Calu3 (cell line): ENCODE measurements around the gene KCNT2. TPM values are rescaled to one million over a fixed set of nuclear protein-coding genes. Genes with fewer than 3 reads are reported as not detected.

Source experiments
- BruUV-seq: library from RNA; stranded (reverse); fragments of 400-500 nt; replicated peaks from 2 replicates; lab custom pipeline; 2021; lab: Mats Ljungman, UMichigan
- CTCF ChIA-PET: fragments of 300-600 bp; sonication (Branson Sonifier 250); formaldehyde crosslinking; loops from one replicate; lab custom pipeline; 2022; ENCODE audit warnings: antibody characterized with exemption; lab: Charles Lee
- DNase-seq: peaks from one replicate; pipeline ENCODE4 v3.0.0; 2022
- H3K27ac Mint-ChIP-seq: one replicate; pipeline ENCODE4 v1.8.0; 2022; ENCODE audit warnings: mixed read lengths; ENCODE audit not compliant: unreplicated experiment
- H3K27me3 Mint-ChIP-seq: one replicate; pipeline ENCODE4 v1.8.0; 2022; ENCODE audit warnings: mixed read lengths; ENCODE audit not compliant: unreplicated experiment
- H3K36me3 Mint-ChIP-seq: one replicate; pipeline ENCODE4 v1.8.0; 2022; ENCODE audit warnings: mild to moderate bottlenecking, moderate library complexity, mixed read lengths; ENCODE audit not compliant: insufficient read depth, unreplicated experiment
- H3K4me1 Mint-ChIP-seq: one replicate; pipeline ENCODE4 v1.8.0; 2022; ENCODE audit warnings: mild to moderate bottlenecking, low read depth, mixed read lengths; ENCODE audit not compliant: unreplicated experiment
- H3K4me3 Mint-ChIP-seq: one replicate; pipeline ENCODE4 v1.8.0; 2022; ENCODE audit warnings: mild to moderate bottlenecking, low read depth, moderate library complexity, mixed read lengths; ENCODE audit not compliant: unreplicated experiment
- H3K9me3 Mint-ChIP-seq: one replicate; pipeline ENCODE4 v1.8.0; 2022; ENCODE audit warnings: low read depth, mixed read lengths; ENCODE audit not compliant: unreplicated experiment
- CTCF ChIP-seq: fragments of 200-600 bp; IDR thresholded peaks from one replicate; pipeline ENCODE4 v1.8.0; 2022; ENCODE audit warnings: antibody characterized with exemption; ENCODE audit not compliant: unreplicated experiment
- intact Hi-C: fragments of 100-400 bp; cut with micrococcal nuclease; formaldehyde crosslinking; loops from one replicate; pipeline ENCODE4 v1.10.0; 2022; ENCODE audit not compliant: unreplicated experiment
- total RNA-seq: library from RNA; stranded (reverse); gene quantifications from 2 replicates; pipeline ENCODE4 v1.2.3, GENCODE V29; 2022

The KCNT2 gene
- total RNA-seq, 1 experiment from 2014 or later, result 3.3 TPM

- CTCF ChIA-PET, result no interaction called here
- intact Hi-C loops, result no loop called here
- BruUV-seq, result no TSS peak
- no peak for TF ChIP-seq CTCF
- H3K27ac Mint-ChIP-seq, result no peak overlapping the region
- H3K4me1 Mint-ChIP-seq, result no peaks in the 10 kb centered on the region
- no peak overlapping the region for H3K4me3 Mint-ChIP-seq
- DNase-seq, result no peak
- H3K36me3 Mint-ChIP-seq, result no peaks in the 10 kb centered on the region
- H3K9me3 Mint-ChIP-seq, result no peaks in the 10 kb centered on the region
- no peaks in the 10 kb centered on the region for H3K27me3 Mint-ChIP-seq
Measured at GRCh38 chr1:196494766-196495165, 113.5 kb downstream of the KCNT2 start.

GRCh38 chr1:196493881-196494280, 114.4 kb downstream of the KCNT2 start:
- Mint-ChIP-seq H3K27me3 (no peaks in the 10 kb centered on the region), H3K36me3 (no peaks in the 10 kb centered on the region), H3K9me3 (no peaks in the 10 kb centered on the region), H3K4me3 (no peak overlapping the region), H3K27ac (no peak overlapping the region), H3K4me1 (no peaks in the 10 kb centered on the region)
- CTCF ChIA-PET, result no interaction called here
- TF ChIP-seq CTCF, result no peak
- intact Hi-C loops, result no loop called here
- no peak for DNase-seq
- no TSS peak for BruUV-seq

GRCh38 chr1:196488579-196488978, 119.7 kb downstream of the KCNT2 start:
- TF ChIP-seq CTCF, result no peak
- Mint-ChIP-seq H3K27me3 (no peaks in the 10 kb centered on the region), H3K36me3 (no peaks in the 10 kb centered on the region), H3K4me3 (no peak overlapping the region), H3K27ac (no peak overlapping the region), H3K4me1 (no peaks in the 10 kb centered on the region), H3K9me3 (no peaks in the 10 kb centered on the region)
- DNase-seq, result no peak
- intact Hi-C loops, result no loop called here
- CTCF ChIA-PET, result no interaction called here
- no TSS peak for BruUV-seq

- Mint-ChIP-seq H3K4me3 (no peak overlapping the region), H3K27ac (no peak overlapping the region), H3K4me1 (peaks cover 7% of the 10 kb centered on the region), H3K9me3 (no peaks in the 10 kb centered on the region), H3K36me3 (no peaks in the 10 kb centered on the region), H3K27me3 (no peaks in the 10 kb centered on the region)
- no TSS peak for BruUV-seq
- TF ChIP-seq CTCF, result no peak
- CTCF ChIA-PET, result no interaction called here
- intact Hi-C loops, result no loop called here
- no peak for DNase-seq
Measured at GRCh38 chr1:196486346-196486745, 121.9 kb downstream of the KCNT2 start.
